ENCODE measurements around the gene GRK2. TPM values are rescaled to one million over a fixed set of nuclear protein-coding genes. Genes with fewer than 3 reads are reported as not detected.

The GRK2 gene
- total and polyA plus RNA-seq, 9 of the 15 experiments (the other 6 are each of a cell fraction or from before 2014, with no cell fraction given) = 0.24 to 95.8 (median 56.5) TPM

DNA sequence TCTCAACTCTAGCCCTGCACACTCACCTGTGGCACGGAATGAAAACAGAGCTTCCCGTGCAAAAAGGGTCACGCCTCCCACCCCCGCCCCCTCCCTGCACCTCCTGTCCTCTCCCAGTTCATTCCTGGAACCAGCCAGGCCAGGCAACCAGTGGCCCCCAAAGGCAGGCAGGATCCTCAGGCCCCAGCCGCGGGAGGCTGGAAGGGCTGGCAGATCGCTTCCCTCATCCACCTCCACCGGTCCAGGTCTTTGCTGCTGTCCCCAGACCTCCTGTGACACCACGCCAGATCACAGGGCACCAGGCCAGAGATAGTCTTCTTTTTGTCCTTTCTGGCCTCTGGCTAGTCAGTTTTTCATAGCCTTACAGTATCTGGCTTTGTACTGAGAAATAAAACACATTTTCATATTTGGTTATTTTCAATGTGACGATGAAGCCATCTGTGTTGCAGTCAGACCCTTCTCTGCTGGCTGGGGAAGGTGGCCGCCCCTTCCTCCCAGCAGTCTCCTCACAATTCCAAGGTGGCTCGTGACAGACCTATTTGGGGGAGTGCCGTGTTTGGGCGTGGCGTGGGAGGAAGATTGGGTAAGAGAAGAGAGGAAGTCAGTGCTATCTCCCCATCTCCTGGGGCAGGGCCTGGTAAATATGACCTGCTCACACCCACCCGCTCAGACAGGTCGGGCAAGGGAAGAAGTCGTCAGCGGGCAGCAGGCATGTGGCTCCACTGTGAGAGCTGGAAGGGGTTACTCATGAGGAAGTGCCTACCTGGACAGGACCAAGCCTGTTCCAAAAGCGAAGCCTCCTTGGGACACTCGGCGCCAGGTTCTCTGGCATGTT, 46.1 kb downstream of the GRK2 start (continued):
- TF ChIP-seq, protein P1, sequence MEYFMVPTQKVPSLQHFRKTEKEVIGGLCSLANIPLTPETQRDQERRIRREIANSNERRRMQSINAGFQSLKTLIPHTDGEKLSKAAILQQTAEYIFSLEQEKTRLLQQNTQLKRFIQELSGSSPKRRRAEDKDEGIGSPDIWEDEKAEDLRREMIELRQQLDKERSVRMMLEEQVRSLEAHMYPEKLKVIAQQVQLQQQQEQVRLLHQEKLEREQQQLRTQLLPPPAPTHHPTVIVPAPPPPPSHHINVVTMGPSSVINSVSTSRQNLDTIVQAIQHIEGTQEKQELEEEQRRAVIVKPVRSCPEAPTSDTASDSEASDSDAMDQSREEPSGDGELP (CRISPR knock-in tag; IDR thresholded peaks at IDR 0.05; ENCODE audit: borderline replicate concordance) = peak; percentile 47; the same call in 1 of the 2 replicates
- TF ChIP-seq RBBP5 (IDR thresholded peaks at IDR 0.05; ENCODE audit: borderline replicate concordance, insufficient read depth, low read length, poor library complexity, severe bottlenecking) (peak; percentile 12), PTTG1 (tag; IDR thresholded peaks at IDR 0.05; ENCODE audit: low read depth) (no peak), ZNF75A (CRISPR knock-in tag; IDR thresholded peaks at IDR 0.05) (no peak), JUN (IDR thresholded peaks at IDR 0.05; ENCODE audit: borderline replicate concordance, low read depth, low read length) (peak; percentile 29; the same call in 1 of the 2 replicates), JUN (CRISPR knock-in tag; IDR thresholded peaks at IDR 0.05; ENCODE audit: borderline replicate concordance) (no peak), SUPT5H (IDR thresholded peaks at IDR 0.05) (no peak), KHSRP (IDR thresholded peaks at IDR 0.05) (no peak), MTA1 (IDR thresholded peaks at IDR 0.05; ENCODE audit: borderline replicate concordance) (peak; percentile 71; the same call in 1 of the 2 replicates), BHLHE40 (IDR thresholded peaks at IDR 0.05; ENCODE audit: low read length) (peak; percentile 87), KAT7 (CRISPR knock-in tag; IDR thresholded peaks at IDR 0.05; ENCODE audit: borderline replicate concordance) (no peak), SRSF1 (IDR thresholded peaks at IDR 0.05; ENCODE audit: low read depth, low read length) (no peak), NONO (IDR thresholded peaks at IDR 0.05; ENCODE audit: low read depth in 2 of 2, low read length in 1 of 2) (no peak), TSC22D4 (tag; IDR thresholded peaks at IDR 0.05) (no peak), CREBBP (IDR thresholded peaks at IDR 0.05; ENCODE audit: low read depth, low read length) (no peak), TRIM24 (IDR thresholded peaks at IDR 0.05) (peak in 1 of 2 experiments; percentile 54; a peak in 2 of 4 replicates), ZNF778 (CRISPR knock-in tag; IDR thresholded peaks at IDR 0.05) (no peak), FOXK1 (CRISPR knock-in tag; IDR thresholded peaks at IDR 0.05; ENCODE audit: borderline replicate concordance) (no peak), BCL6 (CRISPR knock-in tag; IDR thresholded peaks at IDR 0.05) (no peak)
- TF ChIP-seq, protein P2, sequence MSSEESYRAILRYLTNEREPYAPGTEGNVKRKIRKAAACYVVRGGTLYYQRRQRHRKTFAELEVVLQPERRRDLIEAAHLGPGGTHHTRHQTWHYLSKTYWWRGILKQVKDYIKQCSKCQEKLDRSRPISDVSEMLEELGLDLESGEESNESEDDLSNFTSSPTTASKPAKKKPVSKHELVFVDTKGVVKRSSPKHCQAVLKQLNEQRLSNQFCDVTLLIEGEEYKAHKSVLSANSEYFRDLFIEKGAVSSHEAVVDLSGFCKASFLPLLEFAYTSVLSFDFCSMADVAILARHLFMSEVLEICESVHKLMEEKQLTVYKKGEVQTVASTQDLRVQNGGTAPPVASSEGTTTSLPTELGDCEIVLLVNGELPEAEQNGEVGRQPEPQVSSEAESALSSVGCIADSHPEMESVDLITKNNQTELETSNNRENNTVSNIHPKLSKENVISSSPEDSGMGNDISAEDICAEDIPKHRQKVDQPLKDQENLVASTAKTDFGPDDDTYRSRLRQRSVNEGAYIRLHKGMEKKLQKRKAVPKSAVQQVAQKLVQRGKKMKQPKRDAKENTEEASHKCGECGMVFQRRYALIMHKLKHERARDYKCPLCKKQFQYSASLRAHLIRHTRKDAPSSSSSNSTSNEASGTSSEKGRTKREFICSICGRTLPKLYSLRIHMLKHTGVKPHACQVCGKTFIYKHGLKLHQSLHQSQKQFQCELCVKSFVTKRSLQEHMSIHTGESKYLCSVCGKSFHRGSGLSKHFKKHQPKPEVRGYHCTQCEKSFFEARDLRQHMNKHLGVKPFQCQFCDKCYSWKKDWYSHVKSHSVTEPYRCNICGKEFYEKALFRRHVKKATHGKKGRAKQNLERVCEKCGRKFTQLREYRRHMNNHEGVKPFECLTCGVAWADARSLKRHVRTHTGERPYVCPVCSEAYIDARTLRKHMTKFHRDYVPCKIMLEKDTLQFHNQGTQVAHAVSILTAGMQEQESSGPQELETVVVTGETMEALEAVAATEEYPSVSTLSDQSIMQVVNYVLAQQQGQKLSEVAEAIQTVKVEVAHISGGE (CRISPR knock-in tag; IDR thresholded peaks at IDR 0.05) = peak in 1 of 3 experiments; percentile 32; a peak in 2 of 6 replicates
- TF ChIP-seq, protein P3, sequence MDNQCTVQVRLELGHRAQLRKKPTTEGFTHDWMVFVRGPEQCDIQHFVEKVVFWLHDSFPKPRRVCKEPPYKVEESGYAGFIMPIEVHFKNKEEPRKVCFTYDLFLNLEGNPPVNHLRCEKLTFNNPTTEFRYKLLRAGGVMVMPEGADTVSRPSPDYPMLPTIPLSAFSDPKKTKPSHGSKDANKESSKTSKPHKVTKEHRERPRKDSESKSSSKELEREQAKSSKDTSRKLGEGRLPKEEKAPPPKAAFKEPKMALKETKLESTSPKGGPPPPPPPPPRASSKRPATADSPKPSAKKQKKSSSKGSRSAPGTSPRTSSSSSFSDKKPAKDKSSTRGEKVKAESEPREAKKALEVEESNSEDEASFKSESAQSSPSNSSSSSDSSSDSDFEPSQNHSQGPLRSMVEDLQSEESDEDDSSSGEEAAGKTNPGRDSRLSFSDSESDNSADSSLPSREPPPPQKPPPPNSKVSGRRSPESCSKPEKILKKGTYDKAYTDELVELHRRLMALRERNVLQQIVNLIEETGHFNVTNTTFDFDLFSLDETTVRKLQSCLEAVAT (IDR thresholded peaks at IDR 0.05) = no peak

Data from K562 (cell line).